HG03159 (cell line): Measurements from ENCODE around the gene RNU2-63P.
"Not testable (repeated sequence)": the region's sequence is repeated elsewhere in the genome, so short reads cannot be mapped to it uniquely, and the experiment has no call there.

Experiments used
- ATAC-seq: cut with Tn5 transposase; IDR thresholded peaks from one replicate; pipeline ENCODE4 v1.9.1; 2021; ENCODE audit warnings: mild to moderate bottlenecking, moderate library complexity; ENCODE audit not compliant: unreplicated experiment

The RNU2-63P gene

DNA sequence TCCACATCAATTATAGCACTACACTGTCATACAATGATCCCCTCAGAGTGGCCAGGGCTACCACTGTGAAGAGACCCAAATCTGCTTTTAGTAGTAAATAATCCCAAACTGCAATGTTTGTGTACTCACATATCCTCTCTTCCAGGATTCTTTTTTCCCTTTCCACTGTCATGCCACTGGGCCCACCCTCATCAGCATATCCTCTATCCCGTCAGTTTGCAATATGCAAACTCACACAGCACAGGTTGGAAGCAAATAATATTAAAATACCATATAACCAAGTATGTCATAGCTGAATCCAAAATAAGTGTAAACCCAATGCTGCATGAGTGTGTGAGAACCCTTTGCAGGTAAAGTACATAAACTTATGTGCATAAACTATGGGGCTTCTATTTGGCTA is 28.9 kb downstream of the RNU2-63P start:
- not testable (repeated sequence) for ATAC-seq

DNA sequence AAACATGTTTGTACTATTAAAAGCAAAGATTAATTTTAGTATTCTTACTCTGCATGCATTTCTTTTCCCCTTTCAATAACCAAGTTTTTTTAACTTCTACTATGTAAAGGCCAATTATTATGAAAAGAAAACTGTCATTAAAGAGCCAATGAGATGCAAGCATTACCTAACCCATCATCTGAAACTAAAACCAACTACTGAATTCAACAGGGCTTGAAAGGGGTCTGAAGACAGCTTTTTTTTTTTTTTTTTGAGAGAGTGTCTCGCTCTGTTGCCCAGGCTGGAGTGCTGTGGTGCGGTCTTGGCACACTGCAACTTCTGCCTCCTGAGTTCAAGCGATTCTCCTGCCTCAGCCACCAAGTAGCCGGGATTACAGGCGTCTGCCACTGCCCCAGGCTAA is 30.4 kb downstream of the RNU2-63P start:
- not testable (repeated sequence) for ATAC-seq

DNA sequence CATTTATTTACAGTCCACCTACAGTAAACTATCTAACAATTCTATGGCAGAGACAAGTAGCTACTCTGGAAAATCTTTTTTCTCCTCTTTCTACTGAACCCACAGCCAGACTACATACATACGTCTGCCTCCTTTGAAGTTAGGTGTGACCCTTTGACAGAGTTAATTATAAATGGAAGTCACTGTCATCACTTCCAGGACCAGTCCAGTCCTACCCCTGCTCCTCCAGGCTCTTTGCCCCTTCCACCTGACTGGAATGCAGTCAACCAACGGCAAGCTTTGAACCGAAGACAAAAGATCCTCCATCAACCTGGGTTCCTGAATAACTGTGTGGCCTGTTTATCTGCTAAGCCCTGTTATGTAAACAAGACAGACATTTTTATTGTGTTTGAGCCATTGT is 35.2 kb downstream of the RNU2-63P start:
- not testable (repeated sequence) for ATAC-seq

DNA sequence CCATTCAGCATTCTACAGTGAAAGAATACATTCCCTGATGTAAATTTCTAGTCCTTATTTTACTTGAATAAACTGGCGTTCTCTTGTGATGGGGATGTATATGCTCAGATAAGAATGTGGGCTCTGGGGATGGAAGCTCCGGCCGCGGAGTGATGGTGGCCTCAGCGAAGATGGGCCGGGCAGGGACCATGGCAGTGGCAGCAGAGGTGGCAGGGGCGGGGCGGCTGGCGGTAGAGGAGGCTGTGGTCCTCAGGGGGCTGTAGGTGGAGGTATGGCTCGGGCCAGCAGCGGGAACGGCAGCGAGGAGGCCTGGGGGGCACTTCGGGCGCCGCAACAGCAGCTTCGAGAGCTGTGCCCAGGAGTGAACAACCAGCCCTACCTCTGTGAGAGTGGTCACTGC is 44.0 kb downstream of the RNU2-63P start:
- not testable (repeated sequence) for ATAC-seq
